ENCODE data around the gene MYL2. TPM values are rescaled to one million over a fixed set of nuclear protein-coding genes. Genes with fewer than 3 reads are reported as not detected.

Gene MYL2
- total and polyA plus RNA-seq, 2 donors (not counting 1 experiment from before 2014, with no cell fraction given): 0.18 to 0.39 TPM

DNA sequence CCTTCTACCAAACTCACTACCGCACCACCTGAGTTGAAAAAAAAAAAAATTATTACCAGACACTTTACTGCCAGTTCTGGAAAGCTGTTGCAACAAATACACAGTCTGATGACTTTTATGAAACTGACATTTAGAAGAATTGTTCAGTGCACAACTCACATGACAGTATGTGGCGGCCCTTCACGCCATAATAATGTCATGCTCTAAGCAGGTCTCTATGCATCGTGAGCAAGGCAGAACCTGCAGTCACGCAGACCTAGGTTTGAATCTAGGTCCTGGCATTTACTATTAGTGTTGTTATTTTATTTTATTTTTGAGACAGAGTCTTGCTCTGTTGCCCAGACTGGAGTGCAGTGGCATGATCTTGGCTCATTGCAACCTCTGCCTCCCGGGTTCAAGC lies 8.1 kb downstream of the MYL2 start:
- intact Hi-C loops (cut with micrococcal nuclease): no loop called here
- peak overlapping the region; percentile 69 for H3K4me2 ChIP-seq (replicated peaks; ENCODE audit: low read depth, low read length, poor library complexity, severe bottlenecking)

More for the DNA sequence above, 8.1 kb downstream of the MYL2 start:
- no peaks in the 10 kb centered on the region for H3K27me3 Mint-ChIP-seq
- no peak for TF ChIP-seq EZH2 (IDR thresholded peaks at IDR 0.05; ENCODE audit: borderline replicate concordance, insufficient read depth, low read depth, low read length, poor library complexity, severe bottlenecking)
- TF ChIP-seq, protein P1, sequence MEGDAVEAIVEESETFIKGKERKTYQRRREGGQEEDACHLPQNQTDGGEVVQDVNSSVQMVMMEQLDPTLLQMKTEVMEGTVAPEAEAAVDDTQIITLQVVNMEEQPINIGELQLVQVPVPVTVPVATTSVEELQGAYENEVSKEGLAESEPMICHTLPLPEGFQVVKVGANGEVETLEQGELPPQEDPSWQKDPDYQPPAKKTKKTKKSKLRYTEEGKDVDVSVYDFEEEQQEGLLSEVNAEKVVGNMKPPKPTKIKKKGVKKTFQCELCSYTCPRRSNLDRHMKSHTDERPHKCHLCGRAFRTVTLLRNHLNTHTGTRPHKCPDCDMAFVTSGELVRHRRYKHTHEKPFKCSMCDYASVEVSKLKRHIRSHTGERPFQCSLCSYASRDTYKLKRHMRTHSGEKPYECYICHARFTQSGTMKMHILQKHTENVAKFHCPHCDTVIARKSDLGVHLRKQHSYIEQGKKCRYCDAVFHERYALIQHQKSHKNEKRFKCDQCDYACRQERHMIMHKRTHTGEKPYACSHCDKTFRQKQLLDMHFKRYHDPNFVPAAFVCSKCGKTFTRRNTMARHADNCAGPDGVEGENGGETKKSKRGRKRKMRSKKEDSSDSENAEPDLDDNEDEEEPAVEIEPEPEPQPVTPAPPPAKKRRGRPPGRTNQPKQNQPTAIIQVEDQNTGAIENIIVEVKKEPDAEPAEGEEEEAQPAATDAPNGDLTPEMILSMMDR (IDR thresholded peaks at IDR 0.05): no peak
- H3K9me3 ChIP-seq (ENCODE audit: control extremely low read depth in 1 of 3, control insufficient read depth in 2 of 3, insufficient read depth in 1 of 3, low read length in 2 of 3): peaks cover 0 to 3% (median 0%) of the 10 kb centered on the region in 3 donors
- ChIA-PET CTCF (interaction anchor here (1.0 to 2.0 kb wide), 4 partner anchors 18 to 444 kb away, joined by 3 to 16 read pairs (median 4); partner anchors contain the start of genes FAM216A and GPN3), POLR2A (interaction anchor here (0.5 to 0.9 kb wide), 2 partner anchors 298 to 432 kb away, joined by 3 to 4 read pairs; partner anchors contain the start of gene TCTN1)
- H3K9me3 Mint-ChIP-seq (ENCODE audit: insufficient read depth): no peaks in the 10 kb centered on the region
- no peak overlapping the region for H3K4me3 ChIP-seq (ENCODE audit: control extremely low read depth in 1 of 5, extremely low read depth in 1 of 5, insufficient read depth in 1 of 5, low read depth in 2 of 5, low read length in 4 of 5)
- ATAC-seq (ENCODE audit: low read depth) (no peak), DNase-seq (peak; percentile 36)
- WGBS (ENCODE audit: insufficient coverage): 86% methylated on average over 5 of the region's 6 CpGs
- H3K9ac ChIP-seq (ENCODE audit: low read length): no peak overlapping the region
- H3K79me2 ChIP-seq (ENCODE audit: control insufficient read depth, insufficient read depth, low read length): no peaks in the 10 kb centered on the region
- H3K27me3 ChIP-seq (replicated peaks in 1 of 4; ENCODE audit: control extremely low read depth in 1 of 4, control insufficient read depth in 3 of 4, insufficient read depth in 4 of 4, low read length in 3 of 4): no peaks in the 10 kb centered on the region
- no peak overlapping the region for H2AFZ ChIP-seq (ENCODE audit: insufficient read depth, low read depth, low read length, poor library complexity, severe bottlenecking)
- H4K20me1 ChIP-seq (ENCODE audit: control insufficient read depth, insufficient read depth, low read length, poor library complexity, severe bottlenecking): no peaks in the 10 kb centered on the region
- peak overlapping the region; percentile 3 for H3K27ac Mint-ChIP-seq
- peaks cover 30 to 35% of the 10 kb centered on the region in 2 donors for H3K4me1 ChIP-seq (ENCODE audit: control insufficient read depth in 2 of 2, insufficient read depth in 2 of 2, low read length in 2 of 2)
- peaks cover 39% of the 10 kb centered on the region for H3K4me1 Mint-ChIP-seq
- peak overlapping the region; percentile 19 for H3K4me3 Mint-ChIP-seq
- H3K36me3 ChIP-seq (replicated peaks in 1 of 2; ENCODE audit: control extremely low read depth in 1 of 2, control insufficient read depth in 1 of 2, extremely low read depth in 1 of 2, insufficient read depth in 2 of 2, low read length in 1 of 2): no peaks in the 10 kb centered on the region
- peak overlapping the region in 1 of 2 donors; percentile 98 for H3K27ac ChIP-seq (ENCODE audit: low read length in 2 of 2)

Measured in B cell (primary cell).